NCI-H2227 (cell line): ENCODE measurements around the gene C1orf21.

Experiments
- DNase-seq: peaks from one replicate; lab custom pipeline; 2025; ENCODE audit not compliant: unreplicated experiment; lab: John Stamatoyannopoulos, UW

Gene C1orf21

GRCh38 chr1:184623404-184623803 lies 236.6 kb downstream of the C1orf21 start:
- no peak for DNase-seq

GRCh38 chr1:184624051-184624450 lies 237.2 kb downstream of the C1orf21 start:
- no peak for DNase-seq

DNA sequence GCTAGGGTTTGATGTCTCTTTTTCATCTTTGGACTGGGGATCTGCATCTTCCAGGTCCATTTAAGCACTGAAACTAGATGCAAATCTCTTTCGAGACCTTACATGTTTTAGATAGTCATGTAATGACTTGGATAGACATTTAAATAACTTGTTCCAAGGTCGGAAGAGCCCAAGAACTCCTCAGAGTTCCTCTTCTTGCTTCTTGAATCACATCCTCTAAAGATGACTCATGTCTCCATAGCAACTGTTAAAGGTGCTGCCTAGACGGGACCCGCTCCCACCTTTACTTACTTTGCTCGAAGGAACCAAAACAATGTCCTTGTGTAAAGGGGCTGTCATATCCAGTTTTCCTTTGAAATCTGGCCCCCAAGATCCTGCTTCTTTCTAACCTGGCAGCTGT lies 237.8 kb downstream of the C1orf21 start:
- DNase-seq, result no peak

- DNase-seq, result no peak
Measured at GRCh38 chr1:184625271-184625670, 238.4 kb downstream of the C1orf21 start.

DNA sequence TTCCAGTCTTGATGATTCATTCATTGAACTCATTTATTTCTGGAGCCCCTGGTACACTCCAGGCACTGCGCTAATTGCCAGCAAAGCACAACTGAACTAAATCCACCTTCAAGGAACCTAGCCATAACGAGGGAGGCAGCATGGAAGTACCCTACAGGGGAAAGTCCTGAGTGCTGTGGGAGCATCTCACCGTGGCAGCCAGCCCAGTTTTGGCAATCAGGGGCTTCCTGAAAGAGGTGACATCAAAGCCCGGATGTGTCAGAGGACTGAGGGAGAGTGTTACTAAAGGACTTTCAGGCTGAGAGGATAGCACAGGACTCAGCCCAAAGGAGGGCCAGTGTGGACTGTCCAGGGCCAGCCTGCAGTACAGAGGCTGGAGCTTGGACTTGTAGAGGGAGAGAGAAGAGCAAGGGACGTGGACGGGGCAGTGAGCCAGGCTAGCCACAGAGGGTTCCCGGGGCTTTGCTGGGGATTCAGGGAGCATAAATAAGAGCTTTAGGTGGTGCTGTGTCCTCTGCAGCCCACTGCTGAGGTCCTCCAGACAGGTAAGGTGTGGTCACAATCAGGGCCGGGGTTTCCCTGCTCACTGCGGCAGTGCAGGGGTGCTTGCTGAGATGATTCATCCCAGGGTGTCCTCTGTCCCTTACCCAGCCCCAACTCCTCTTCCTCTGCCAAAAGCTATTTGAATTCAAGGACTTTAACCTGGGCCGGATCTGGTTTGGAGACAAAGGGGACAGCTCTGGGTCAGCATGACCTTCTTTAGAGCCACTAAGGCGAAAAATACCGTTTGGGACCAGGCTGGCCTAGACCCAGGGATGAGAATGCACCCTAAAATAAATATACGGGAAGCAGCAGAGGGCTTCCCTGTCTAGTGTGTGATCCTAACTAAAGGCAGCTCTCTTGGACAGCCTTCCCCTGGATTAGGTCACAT lies 239.5 kb downstream of the C1orf21 start:
- no peak for DNase-seq

- DNase-seq, result no peak
Measured at GRCh38 chr1:184627007-184627341, 240.1 kb downstream of the C1orf21 start.

DNA sequence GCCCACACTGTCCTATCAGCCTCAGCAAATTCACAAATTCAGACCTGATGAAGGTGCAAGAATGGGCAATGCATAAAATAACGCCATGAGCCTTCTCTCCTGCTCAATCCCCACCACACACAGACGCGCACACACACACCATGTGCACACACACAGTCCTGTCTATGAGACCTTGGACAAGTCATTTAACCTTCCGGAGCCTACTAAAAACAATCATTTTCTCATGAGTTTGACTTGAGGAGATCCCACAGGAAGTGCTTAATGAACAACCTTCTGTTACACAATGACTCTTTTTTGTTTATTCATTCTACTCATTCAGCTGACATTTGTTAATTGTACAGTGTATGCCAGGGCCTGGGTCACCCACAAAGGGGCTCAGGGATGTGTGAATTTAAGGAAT lies 242.4 kb downstream of the C1orf21 start:
- no peak for DNase-seq

DNA sequence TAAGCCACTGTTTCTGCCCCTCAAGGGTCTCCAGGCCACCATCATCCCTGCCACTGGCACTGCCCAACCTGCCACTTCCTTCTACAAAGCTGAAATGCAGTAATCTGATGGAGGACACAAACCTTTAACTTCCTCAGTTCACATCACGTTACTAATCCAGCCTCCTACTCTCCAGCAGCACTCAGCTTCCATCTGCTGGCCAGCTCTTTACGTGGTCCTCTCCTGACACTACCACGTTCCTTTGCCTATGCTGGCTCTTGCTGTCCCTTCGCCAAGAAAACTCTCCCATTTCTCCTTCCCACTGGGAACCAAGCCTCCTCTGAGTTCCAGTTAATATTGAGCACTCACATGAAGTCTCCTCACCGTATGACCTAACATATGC lies 243.8 kb downstream of the C1orf21 start:
- no peak for DNase-seq

- no peak for DNase-seq
Measured at GRCh38 chr1:184632415-184633175, 245.8 kb downstream of the C1orf21 start.

DNA sequence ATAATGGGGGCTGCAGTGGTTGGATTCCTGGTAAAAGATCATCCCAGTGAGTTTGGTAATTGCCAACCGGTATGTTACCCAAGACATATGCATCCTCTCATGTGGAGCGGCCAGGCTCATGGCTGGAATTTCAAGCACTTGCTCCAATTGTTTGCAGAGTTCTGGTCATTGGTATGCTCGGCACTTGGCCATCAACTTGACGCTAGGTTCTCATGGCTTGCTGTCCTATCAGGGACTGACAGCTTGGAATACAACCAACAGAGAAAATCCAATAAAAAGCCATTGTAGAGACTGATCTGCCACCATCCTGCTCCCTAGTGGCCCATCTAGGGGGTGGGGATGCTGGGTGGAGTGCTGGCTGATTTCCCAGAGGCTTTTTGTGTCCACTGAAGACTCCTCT lies 247.0 kb downstream of the C1orf21 start:
- DNase-seq, result no peak

DNA sequence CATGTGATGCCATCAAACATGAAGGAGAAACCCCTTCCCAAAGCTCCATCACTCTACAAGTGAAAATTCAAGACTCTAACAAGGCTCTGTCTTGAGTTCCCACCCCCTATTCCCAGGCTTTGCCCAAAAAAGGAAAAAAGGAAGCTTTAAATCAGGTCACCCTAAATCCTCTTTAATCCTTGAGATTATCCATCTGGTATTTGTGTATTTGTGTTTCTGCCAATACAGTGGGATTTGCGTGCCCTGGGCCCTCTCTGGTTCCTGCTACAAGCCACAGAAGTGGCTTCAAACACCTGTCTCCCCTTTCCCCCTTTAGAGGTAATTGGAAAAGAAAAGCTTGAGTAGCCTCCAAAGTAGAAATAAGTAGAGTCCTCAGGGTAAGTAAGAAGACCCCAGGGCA lies 247.5 kb downstream of the C1orf21 start:
- DNase-seq, result no peak

DNA sequence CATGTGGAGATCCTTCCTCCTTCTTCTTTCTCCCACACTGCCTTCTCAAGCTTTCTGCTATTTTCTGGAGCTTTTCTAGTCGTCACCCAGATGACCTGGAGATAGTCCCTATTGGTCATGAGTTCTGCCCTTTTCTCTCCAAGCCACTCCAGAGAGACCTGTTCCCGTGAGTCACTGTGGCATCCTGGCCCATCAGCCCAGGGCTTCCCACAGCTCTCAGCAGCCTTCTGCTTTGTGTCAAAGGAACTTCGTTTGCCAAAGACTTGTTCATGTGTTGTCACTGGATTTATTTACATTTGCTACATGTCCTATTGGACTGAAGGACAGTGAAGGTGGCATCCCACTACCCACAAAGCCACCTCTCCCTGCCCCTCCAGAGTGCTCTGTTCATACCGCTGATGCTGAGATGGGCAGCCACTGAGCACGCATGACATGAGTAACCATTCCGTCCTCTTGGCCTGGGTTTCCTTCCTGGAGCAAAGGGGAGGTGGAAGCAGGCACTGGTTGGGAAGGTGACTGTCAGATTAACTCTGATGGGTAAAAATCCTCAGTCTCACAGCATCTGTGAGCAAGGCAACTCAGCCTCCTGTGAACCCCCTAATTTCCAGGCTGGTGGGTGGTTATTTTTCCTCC lies 248.6 kb downstream of the C1orf21 start:
- DNase-seq, result no peak

GRCh38 chr1:184635980-184636431 lies 249.2 kb downstream of the C1orf21 start:
- no peak for DNase-seq

- DNase-seq, result no peak
Measured at GRCh38 chr1:184637664-184638240, 250.9 kb downstream of the C1orf21 start.

DNA sequence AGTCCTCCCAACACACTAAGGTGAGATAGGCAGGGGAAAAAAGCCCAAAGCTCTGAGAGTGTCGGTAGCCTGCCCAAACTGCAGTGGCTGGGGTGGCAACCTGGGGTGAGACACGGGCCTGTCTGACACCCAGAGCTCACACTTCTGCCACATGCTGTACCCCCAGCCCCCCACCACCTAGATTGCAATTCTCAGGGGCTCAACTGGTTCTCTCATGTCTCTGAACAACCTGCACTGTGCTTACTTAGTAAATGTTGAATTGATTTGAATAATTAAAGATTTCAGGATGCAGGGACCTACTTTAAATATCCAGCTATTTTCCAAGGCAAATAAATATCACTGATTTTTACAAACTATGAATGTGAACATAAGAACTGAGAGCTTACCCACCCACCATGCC lies 252.4 kb downstream of the C1orf21 start:
- DNase-seq, result no peak

- no peak for DNase-seq
Measured at GRCh38 chr1:184640505-184640904, 253.7 kb downstream of the C1orf21 start.

DNA sequence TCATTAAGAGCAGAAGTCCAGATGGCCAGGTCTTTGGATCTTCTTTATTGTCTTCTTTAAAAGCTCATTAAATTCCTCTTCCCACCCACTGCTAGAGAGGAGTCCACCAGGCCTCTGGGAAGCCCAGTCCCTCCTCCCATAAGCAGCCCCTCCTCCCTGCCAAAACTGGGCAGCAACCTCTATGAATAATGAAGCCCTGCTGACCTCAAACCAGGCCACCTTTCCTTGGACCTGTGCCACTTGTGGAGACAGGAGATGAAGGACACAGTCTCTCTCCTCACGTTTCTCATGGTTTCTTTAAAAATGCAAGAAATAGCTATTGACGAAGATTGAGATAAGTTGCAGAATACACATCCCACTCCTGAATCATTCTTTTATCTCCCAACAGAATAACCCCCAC lies 255.1 kb downstream of the C1orf21 start:
- DNase-seq, result no peak

DNA sequence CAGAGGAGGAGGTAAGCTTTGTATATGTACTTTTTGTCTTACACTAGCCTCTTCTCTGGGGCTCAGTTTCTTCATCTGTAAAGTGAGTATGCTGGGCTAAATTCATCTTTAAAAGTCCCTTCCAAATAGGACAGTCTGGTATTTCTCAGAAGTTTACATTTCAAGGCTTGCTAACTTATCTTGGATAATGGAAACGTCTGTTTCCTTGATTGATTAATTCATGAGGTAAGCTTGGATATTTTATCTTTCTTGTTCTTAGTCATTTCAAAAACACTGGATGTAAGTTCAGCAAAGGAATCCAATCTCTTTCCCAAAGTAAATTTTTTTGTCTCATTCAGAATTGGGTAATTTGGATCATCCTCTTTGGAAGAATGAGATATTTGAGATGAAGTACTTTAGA lies 256.8 kb downstream of the C1orf21 start:
- DNase-seq, result no peak

DNA sequence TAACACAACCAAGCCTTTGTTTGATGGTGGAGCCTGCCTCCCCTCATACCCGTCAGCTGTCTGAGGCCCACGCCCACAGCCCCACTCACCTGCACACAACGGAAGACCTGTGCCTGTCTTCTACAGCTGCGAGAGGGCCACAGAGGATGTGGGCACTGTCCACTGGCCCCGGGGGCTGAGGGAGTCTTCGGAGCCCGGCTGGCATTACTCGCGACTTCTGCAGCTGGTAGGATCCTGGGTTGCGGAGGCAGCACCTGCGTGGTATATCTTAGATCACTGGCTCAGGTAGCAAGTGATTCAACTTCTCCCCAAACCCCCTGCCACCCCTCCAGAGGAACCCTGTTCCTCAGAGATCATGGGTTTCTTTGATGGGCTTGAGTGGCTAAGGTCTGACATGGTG lies 257.9 kb downstream of the C1orf21 start:
- DNase-seq, result no peak

GRCh38 chr1:184646178-184646701 lies 259.4 kb downstream of the C1orf21 start:
- DNase-seq, result no peak

DNA sequence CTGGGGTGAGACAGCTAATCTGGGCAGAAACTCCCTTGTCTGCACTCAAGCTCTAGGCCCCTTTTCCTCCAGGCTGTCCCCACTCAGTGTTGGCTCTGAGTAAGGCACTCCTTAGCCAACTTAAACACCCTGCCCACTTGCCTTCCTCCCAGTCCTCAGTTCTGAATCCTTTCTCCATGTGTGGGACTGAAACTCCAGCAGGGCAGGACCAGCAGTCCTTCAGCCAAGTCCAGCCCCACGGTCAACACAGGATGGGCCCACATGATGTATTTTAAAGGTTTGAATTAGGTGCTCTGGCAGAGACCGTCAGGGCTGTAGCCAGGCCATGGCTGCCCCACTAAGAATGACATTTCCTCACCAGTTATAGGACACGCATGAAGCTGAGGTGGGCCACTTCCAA lies 260.0 kb downstream of the C1orf21 start:
- no peak for DNase-seq
